ENCODE results near the gene SPRY4. TPM values are rescaled to one million over a fixed set of nuclear protein-coding genes. Genes with fewer than 3 reads are reported as not detected.

SPRY4 gene
- total and polyA plus RNA-seq, 2 of the 13 experiments (the other 11 are each of a cell fraction or from before 2014, with no cell fraction given), result 8.9 to 17.8 TPM

- TF ChIP-seq HMGXB3 (CRISPR knock-in tag; IDR thresholded peaks at IDR 0.05; ENCODE audit: borderline replicate concordance) (no peak), TBP (CRISPR knock-in tag; IDR thresholded peaks at IDR 0.05) (no peak), ZNF292 (CRISPR knock-in tag; IDR thresholded peaks at IDR 0.05; ENCODE audit: borderline replicate concordance, low read depth) (0 out of 2 replicates have a peak, but pooled peaks have one; percentile 40), MLX (CRISPR knock-in tag; IDR thresholded peaks at IDR 0.05) (no peak), E2F2 (CRISPR knock-in tag; IDR thresholded peaks at IDR 0.05; ENCODE audit: borderline replicate concordance) (no peak), ZSCAN22 (CRISPR knock-in tag; IDR thresholded peaks at IDR 0.05) (no peak), PRDM4 (CRISPR knock-in tag; IDR thresholded peaks at IDR 0.05; ENCODE audit: borderline replicate concordance) (no peak), ZMYM4 (CRISPR knock-in tag; IDR thresholded peaks at IDR 0.05) (0 out of 2 replicates have a peak, but pooled peaks have one; percentile 40), MAFK (conservative IDR thresholded peaks at IDR 0.05 in 1 of 2, IDR thresholded peaks at IDR 0.05 in 1 of 2; ENCODE audit: low read length in 2 of 2) (no peak), ZNF225 (CRISPR knock-in tag; IDR thresholded peaks at IDR 0.05) (no peak), DZIP1 (CRISPR knock-in tag; IDR thresholded peaks at IDR 0.05) (no peak), ZNF614 (CRISPR knock-in tag; IDR thresholded peaks at IDR 0.05; ENCODE audit: borderline replicate concordance) (no peak), ZBTB4 (CRISPR knock-in tag; IDR thresholded peaks at IDR 0.05; ENCODE audit: borderline replicate concordance) (no peak), SP5 (CRISPR knock-in tag; IDR thresholded peaks at IDR 0.05; ENCODE audit: borderline replicate concordance, low read depth) (no peak)
Measured at GRCh38 chr5:142306077-142306502, 18.7 kb downstream of the SPRY4 start (continued).

All from HepG2 (cell line).